ENCODE results near the gene RPL27.

RPL27 gene

DNA sequence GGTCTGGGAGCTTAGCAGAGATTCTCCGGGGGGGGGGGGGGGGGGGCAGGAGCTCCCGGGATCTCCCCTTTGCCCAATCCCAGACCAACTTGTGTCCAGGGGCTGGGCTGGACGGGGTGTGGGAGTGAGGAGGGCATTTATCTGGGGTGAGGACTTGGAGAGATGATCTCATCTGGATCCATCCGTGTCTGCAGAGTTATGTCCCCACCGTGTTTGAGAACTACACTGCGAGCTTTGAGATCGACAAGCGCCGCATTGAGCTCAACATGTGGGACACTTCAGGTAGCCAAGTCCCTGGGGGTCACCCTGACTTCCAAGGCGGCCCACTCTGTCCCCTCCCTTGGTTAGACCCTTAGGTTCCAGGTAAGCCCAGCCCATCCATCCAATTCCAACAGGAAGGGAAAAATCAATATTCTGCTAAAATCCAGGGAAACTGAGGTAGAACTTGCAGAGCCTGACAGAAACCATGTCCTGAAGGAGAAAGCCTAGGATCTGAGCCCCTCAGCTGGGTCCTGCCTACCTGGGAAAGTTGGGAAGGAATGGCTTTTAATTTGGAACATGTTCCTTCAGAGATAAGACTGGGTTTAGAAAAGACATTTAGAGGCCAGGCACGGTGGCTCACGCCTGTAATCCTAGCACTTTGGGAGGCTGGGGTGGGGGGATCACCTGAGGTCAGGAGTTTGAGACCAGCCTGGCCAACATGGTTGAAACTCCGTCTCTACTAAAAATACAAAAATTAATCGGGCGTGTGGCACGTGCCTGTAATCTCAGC is 27.7 kb downstream of the RPL27 start:
- Histone ChIP-seq H3K36me3 (ENCODE audit: control insufficient read depth in 4 of 4, insufficient read depth in 4 of 4, low read length in 3 of 4) (no peaks in the 10 kb centered on the region), H3K4me1 (ENCODE audit: control extremely low read depth in 1 of 4, control insufficient read depth in 4 of 4, insufficient read depth in 4 of 4, low read length in 3 of 4) (peaks cover 0 to 29% (median 22%) of the 10 kb centered on the region in 4 experiments), H3K27me3 (replicated peaks in 2 of 5; ENCODE audit: control insufficient read depth in 4 of 5, insufficient read depth in 5 of 5, low read length in 4 of 5) (peaks cover 0 to 3% (median 0%) of the 10 kb centered on the region in 5 experiments), H3K9me3 (ENCODE audit: control extremely low read depth in 1 of 5, control insufficient read depth in 4 of 5, insufficient read depth in 2 of 5, low read depth in 1 of 5, low read length in 4 of 5) (no peaks in the 10 kb centered on the region), H3K27ac (ENCODE audit: insufficient read depth in 1 of 2, low read depth in 1 of 2, low read length in 2 of 2, poor library complexity in 1 of 2, severe bottlenecking in 2 of 2) (no peak overlapping the region), H3K4me3 (ENCODE audit: control insufficient read depth in 1 of 7, extremely low read depth in 1 of 7, insufficient read depth in 4 of 7, low read depth in 2 of 7, low read length in 6 of 7) (no peak overlapping the region)
- ChIA-PET CTCF (interaction anchor here (0.8 to 1.5 kb wide), 3 partner anchors 10 to 143 kb away, joined by 3 to 4 read pairs (median 3); no protein-coding TSS in a partner anchor), POLR2A (interaction anchor here (1.1 kb wide), 1 partner anchor 14 kb away, joined by 3 read pairs; no protein-coding TSS in a partner anchor)
- DNase-seq: peak in 1 of 3 donors; percentile 13
- WGBS (ENCODE audit: insufficient coverage): 91% methylated on average over 14 of the region's 16 CpGs

DNA sequence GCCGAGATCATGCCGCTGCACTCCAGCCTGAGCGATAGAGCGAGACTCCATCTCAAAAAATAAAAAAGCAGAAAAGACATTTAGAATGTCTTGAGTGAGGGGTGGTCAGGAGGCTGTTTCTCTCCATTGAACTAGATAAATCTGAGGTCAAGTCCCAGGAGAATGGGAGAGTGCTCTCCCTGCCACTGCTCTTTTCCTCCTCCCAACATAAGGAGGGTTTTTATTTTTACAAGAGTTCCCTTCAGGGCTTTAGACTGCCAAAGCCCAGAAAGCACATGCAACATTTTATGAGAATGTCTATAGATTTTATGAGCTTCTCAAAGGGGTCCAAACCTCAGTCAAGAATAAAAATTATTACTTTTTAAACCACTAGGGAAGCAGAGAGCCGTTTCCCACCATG is 28.4 kb downstream of the RPL27 start:
- H3K4me1 ChIP-seq (ENCODE audit: control extremely low read depth in 1 of 4, control insufficient read depth in 4 of 4, insufficient read depth in 4 of 4, low read length in 3 of 4): peaks cover 0 to 25% (median 17%) of the 10 kb centered on the region in 4 experiments
- peak in 2 of 3 donors; percentile 30 to 32 for DNase-seq
- H3K4me3 ChIP-seq (ENCODE audit: control insufficient read depth in 1 of 7, extremely low read depth in 1 of 7, insufficient read depth in 4 of 7, low read depth in 2 of 7, low read length in 6 of 7): no peak overlapping the region
- POLR2A ChIA-PET: interaction anchor here (1.1 kb wide), 1 partner anchor 14 kb away, joined by 3 read pairs; no protein-coding TSS in a partner anchor
- no peak overlapping the region for H3K27ac ChIP-seq (ENCODE audit: insufficient read depth in 1 of 2, low read depth in 1 of 2, low read length in 2 of 2, poor library complexity in 1 of 2, severe bottlenecking in 2 of 2)
- 96% methylated on average over 4 of the region's 5 CpGs for WGBS (ENCODE audit: insufficient coverage)
- CTCF ChIA-PET: interaction anchor here (1.0 to 1.5 kb wide), 2 partner anchors 9 to 29 kb away, joined by 3 to 4 read pairs; no protein-coding TSS in a partner anchor
- H3K27me3 ChIP-seq (replicated peaks in 2 of 5; ENCODE audit: control insufficient read depth in 4 of 5, insufficient read depth in 5 of 5, low read length in 4 of 5): peaks cover 0 to 3% (median 0%) of the 10 kb centered on the region in 5 experiments
- no peaks in the 10 kb centered on the region for H3K9me3 ChIP-seq (ENCODE audit: control extremely low read depth in 1 of 5, control insufficient read depth in 4 of 5, insufficient read depth in 2 of 5, low read depth in 1 of 5, low read length in 4 of 5)
- no peaks in the 10 kb centered on the region for H3K36me3 ChIP-seq (ENCODE audit: control insufficient read depth in 4 of 4, insufficient read depth in 4 of 4, low read length in 3 of 4)

DNA sequence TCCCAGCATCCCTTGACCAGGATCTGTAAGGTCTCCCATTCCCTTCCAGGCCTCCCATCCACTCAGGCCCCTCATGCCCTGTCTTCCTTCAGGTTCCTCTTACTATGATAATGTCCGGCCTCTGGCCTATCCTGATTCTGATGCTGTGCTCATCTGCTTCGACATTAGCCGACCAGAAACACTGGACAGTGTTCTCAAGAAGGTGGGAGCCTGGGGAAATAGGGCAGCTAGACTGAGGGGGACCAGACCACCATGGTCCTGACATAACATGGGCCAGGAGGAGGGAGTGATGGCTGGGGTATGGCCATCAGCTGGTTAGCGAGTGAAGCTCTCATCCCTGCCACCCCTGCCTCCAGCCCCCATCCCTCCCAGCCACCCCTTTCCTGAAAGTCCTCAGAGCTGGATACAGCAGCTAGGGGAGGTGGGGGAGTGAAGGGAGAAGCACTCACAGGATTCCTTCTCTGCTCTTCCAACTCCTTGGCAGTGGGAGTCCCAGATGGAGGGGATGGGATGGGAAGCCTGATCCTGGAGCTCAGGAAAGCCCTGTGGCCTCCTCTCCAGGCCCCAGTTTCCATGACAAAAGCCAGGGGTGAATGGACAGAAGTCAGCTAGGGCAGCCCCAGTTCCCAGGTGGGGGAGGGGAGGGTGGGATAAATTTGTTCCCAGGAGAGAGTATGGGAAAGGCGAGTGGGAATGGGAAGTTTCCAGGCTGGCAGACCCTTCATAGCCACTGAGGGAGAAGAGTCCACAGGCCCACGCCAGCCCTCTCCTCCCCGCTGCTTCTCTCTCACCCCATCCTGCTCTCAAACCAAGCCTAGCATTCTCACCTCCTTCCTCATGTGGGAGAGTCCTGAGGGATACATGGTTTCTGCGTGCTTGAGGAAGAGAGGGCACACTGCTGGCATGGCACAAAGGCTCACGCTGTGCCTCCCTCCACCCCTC is 29.1 kb downstream of the RPL27 start:
- ChIA-PET POLR2A (interaction anchor here (1.1 kb wide), 1 partner anchor 15 kb away, joined by 3 read pairs; no protein-coding TSS in a partner anchor), CTCF (interaction anchor here (0.7 to 1.0 kb wide), 2 partner anchors 9 to 29 kb away, joined by 3 read pairs; partner anchors contain the start of gene RPL27)
- peaks cover 0 to 21% (median 12%) of the 10 kb centered on the region in 4 experiments for H3K4me1 ChIP-seq (ENCODE audit: control extremely low read depth in 1 of 4, control insufficient read depth in 4 of 4, insufficient read depth in 4 of 4, low read length in 3 of 4)
- WGBS (ENCODE audit: insufficient coverage): 50% methylated on average over 2 of the region's 9 CpGs
- no peak overlapping the region for H3K27ac ChIP-seq (ENCODE audit: insufficient read depth in 1 of 2, low read depth in 1 of 2, low read length in 2 of 2, poor library complexity in 1 of 2, severe bottlenecking in 2 of 2)
- DNase-seq: no peak
- H3K27me3 ChIP-seq (replicated peaks in 2 of 5; ENCODE audit: control insufficient read depth in 4 of 5, insufficient read depth in 5 of 5, low read length in 4 of 5): peaks cover 0 to 3% (median 0%) of the 10 kb centered on the region in 5 experiments
- H3K36me3 ChIP-seq (ENCODE audit: control insufficient read depth in 4 of 4, insufficient read depth in 4 of 4, low read length in 3 of 4): no peaks in the 10 kb centered on the region
- H3K9me3 ChIP-seq (ENCODE audit: control extremely low read depth in 1 of 5, control insufficient read depth in 4 of 5, insufficient read depth in 2 of 5, low read depth in 1 of 5, low read length in 4 of 5): no peaks in the 10 kb centered on the region
- no peak overlapping the region for H3K4me3 ChIP-seq (ENCODE audit: control insufficient read depth in 1 of 7, extremely low read depth in 1 of 7, insufficient read depth in 4 of 7, low read depth in 2 of 7, low read length in 6 of 7)

DNA sequence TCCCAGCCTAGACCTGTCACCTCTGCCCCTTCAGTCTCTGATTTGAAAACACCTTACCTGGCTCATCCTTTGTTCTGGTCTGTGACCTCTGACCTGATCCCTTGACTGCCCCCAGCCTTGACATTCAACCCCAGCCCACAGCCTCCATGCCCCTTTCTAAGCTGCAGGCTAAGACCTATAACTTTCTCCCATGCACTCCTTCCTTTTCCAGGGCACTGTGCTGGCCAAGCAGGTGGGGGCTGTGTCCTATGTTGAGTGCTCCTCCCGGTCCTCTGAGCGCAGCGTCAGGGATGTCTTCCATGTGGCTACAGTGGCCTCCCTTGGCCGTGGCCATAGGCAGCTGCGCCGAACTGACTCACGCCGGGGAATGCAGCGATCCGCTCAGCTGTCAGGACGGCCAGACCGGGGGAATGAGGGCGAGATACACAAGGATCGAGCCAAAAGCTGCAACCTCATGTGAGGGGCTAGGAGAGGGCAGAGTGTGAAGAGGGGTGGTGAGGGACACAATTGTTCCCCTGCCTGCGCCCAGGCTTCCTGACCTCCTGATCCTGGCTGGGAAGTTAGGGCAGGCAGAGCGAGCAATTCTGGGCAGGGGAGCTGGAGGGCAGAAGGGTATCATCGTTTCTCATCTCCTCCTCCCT is 30.1 kb downstream of the RPL27 start:
- H3K27ac ChIP-seq (ENCODE audit: insufficient read depth in 1 of 2, low read depth in 1 of 2, low read length in 2 of 2, poor library complexity in 1 of 2, severe bottlenecking in 2 of 2): no peak overlapping the region
- POLR2A ChIA-PET: interaction anchor here (0.6 kb wide), 1 partner anchor 101 kb away, joined by 5 read pairs; no protein-coding TSS in a partner anchor
- no peak overlapping the region for H3K4me3 ChIP-seq (ENCODE audit: control insufficient read depth in 1 of 7, extremely low read depth in 1 of 7, insufficient read depth in 4 of 7, low read depth in 2 of 7, low read length in 6 of 7)
- CTCF ChIA-PET: interaction anchor here (0.7 to 1.2 kb wide), 2 partner anchors 30 to 49 kb away, joined by 3 read pairs; partner anchors contain the start of gene RPL27
- no peak for DNase-seq
- H3K36me3 ChIP-seq (ENCODE audit: control insufficient read depth in 4 of 4, insufficient read depth in 4 of 4, low read length in 3 of 4): no peaks in the 10 kb centered on the region
- peaks cover 0 to 17% (median 11%) of the 10 kb centered on the region in 4 experiments for H3K4me1 ChIP-seq (ENCODE audit: control extremely low read depth in 1 of 4, control insufficient read depth in 4 of 4, insufficient read depth in 4 of 4, low read length in 3 of 4)
- 100% methylated on average over 6 of the region's 17 CpGs for WGBS (ENCODE audit: insufficient coverage)
- H3K27me3 ChIP-seq (replicated peaks in 2 of 5; ENCODE audit: control insufficient read depth in 4 of 5, insufficient read depth in 5 of 5, low read length in 4 of 5): peaks cover 0 to 3% (median 0%) of the 10 kb centered on the region in 5 experiments
- H3K9me3 ChIP-seq (ENCODE audit: control extremely low read depth in 1 of 5, control insufficient read depth in 4 of 5, insufficient read depth in 2 of 5, low read depth in 1 of 5, low read length in 4 of 5): no peaks in the 10 kb centered on the region

DNA sequence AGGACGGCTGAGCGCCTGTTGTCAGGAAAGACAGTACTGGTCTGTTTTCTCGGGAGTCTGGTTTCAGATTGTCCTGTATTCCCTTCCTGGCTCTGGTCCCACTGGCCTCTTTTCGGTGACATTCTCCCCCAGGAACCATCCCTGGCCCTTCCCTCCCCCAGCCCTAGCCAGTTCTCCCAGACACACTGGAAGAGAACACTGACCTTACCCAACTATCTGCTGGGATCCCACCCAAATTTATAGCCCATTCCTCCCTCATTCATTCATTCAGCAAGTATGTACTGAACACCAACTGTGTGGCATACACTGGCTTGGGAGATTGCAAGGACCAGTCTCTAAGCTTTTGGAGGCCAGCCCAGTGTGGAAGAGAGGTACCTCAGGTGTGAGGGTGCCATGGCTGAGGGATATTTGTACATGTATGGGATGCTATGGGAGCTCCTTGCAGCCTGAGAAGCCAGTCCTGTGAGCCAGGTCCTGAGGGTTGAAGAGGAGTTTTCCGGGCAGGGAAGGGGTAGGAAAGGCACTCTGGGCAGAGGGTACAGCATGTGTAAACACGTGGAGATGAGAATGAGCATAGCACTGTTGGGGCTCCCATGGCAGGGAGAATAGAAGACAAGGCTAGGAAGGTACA is 32.0 kb downstream of the RPL27 start:
- H3K4me3 ChIP-seq (ENCODE audit: control insufficient read depth in 1 of 7, extremely low read depth in 1 of 7, insufficient read depth in 4 of 7, low read depth in 2 of 7, low read length in 6 of 7): no peak overlapping the region

DNA sequence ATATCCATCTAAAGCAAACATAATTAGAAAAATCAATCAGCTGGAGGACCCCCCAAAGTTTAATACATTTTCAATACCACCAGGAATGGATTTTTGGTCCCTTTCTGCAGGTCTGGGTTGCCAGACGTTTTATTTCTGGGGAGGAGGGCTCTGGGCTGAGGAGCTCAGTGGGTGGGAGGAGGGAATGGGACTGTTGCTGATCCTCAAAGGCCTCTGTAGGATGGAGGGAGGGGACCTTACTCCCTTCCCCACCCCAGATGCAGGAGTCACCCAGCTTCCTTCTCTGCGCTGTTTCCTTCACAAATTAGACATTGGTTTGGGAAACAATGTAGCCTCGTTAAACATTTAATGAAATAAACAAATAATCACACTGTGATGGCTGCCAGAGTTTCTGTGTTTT is 33.4 kb downstream of the RPL27 start:
- CTCF ChIA-PET: interaction anchor here (1.0 to 2.1 kb wide), 2 partner anchors 9 to 25 kb away, joined by 4 read pairs; partner anchors contain the start of gene IFI35
- WGBS (ENCODE audit: insufficient coverage): 93% methylated on average over 2 of the region's 3 CpGs
- H3K27ac ChIP-seq (ENCODE audit: insufficient read depth in 1 of 2, low read depth in 1 of 2, low read length in 2 of 2, poor library complexity in 1 of 2, severe bottlenecking in 2 of 2): no peak overlapping the region
- POLR2A ChIA-PET: no interaction called here
- H3K9me3 ChIP-seq (ENCODE audit: control extremely low read depth in 1 of 5, control insufficient read depth in 4 of 5, insufficient read depth in 2 of 5, low read depth in 1 of 5, low read length in 4 of 5): no peaks in the 10 kb centered on the region
- no peaks in the 10 kb centered on the region for H3K4me1 ChIP-seq (ENCODE audit: control extremely low read depth in 1 of 4, control insufficient read depth in 4 of 4, insufficient read depth in 4 of 4, low read length in 3 of 4)
- no peaks in the 10 kb centered on the region for H3K27me3 ChIP-seq (replicated peaks in 2 of 5; ENCODE audit: control insufficient read depth in 4 of 5, insufficient read depth in 5 of 5, low read length in 4 of 5)
- DNase-seq: no peak
- H3K4me3 ChIP-seq (ENCODE audit: control insufficient read depth in 1 of 7, extremely low read depth in 1 of 7, insufficient read depth in 4 of 7, low read depth in 2 of 7, low read length in 6 of 7): no peak overlapping the region
- H3K36me3 ChIP-seq (ENCODE audit: control insufficient read depth in 4 of 4, insufficient read depth in 4 of 4, low read length in 3 of 4): peaks cover 0 to 3% (median 0%) of the 10 kb centered on the region in 4 experiments

More for the DNA sequence above, 32.0 kb downstream of the RPL27 start:
- Histone ChIP-seq H3K27me3 (replicated peaks in 2 of 5; ENCODE audit: control insufficient read depth in 4 of 5, insufficient read depth in 5 of 5, low read length in 4 of 5) (peaks cover 0 to 3% (median 0%) of the 10 kb centered on the region in 5 experiments), H3K9me3 (ENCODE audit: control extremely low read depth in 1 of 5, control insufficient read depth in 4 of 5, insufficient read depth in 2 of 5, low read depth in 1 of 5, low read length in 4 of 5) (no peaks in the 10 kb centered on the region), H3K36me3 (ENCODE audit: control insufficient read depth in 4 of 4, insufficient read depth in 4 of 4, low read length in 3 of 4) (peaks cover 0 to 2% (median 0%) of the 10 kb centered on the region in 4 experiments), H3K27ac (ENCODE audit: insufficient read depth in 1 of 2, low read depth in 1 of 2, low read length in 2 of 2, poor library complexity in 1 of 2, severe bottlenecking in 2 of 2) (no peak overlapping the region), H3K4me1 (ENCODE audit: control extremely low read depth in 1 of 4, control insufficient read depth in 4 of 4, insufficient read depth in 4 of 4, low read length in 3 of 4) (peaks cover 0 to 5% (median 1%) of the 10 kb centered on the region in 4 experiments)
- WGBS (ENCODE audit: insufficient coverage): 92% methylated on average over 6 of the region's 6 CpGs
- ChIA-PET CTCF (interaction anchor here (2.1 kb wide), 1 partner anchor 23 kb away, joined by 4 read pairs; the partner anchor contains the start of gene IFI35), POLR2A (interaction anchor here (0.5 kb wide), 1 partner anchor 77 kb away, joined by 3 read pairs; no protein-coding TSS in a partner anchor)
- no peak for DNase-seq
